ENCODE data around the gene RTP2.
A peak's percentile ranks its signal among the peaks of the same experiment; 100 is the strongest.

RTP2 gene

GRCh38 chr3:187739094-187739560 lies 36.8 kb upstream of the RTP2 start:
- no peak for DNase-seq (ENCODE audit: low spot score)

GRCh38 chr3:187738331-187739093 lies 36.2 kb upstream of the RTP2 start:
- peak; percentile 94 for DNase-seq (ENCODE audit: low spot score)

GRCh38 chr3:187738071-187738330 lies 35.6 kb upstream of the RTP2 start:
- no peak for DNase-seq (ENCODE audit: low spot score)

GRCh38 chr3:187737368-187738070 lies 35.2 kb upstream of the RTP2 start:
- peak; percentile 39 for DNase-seq (ENCODE audit: low spot score)

- no peak for DNase-seq (ENCODE audit: low spot score)
These were observed 34.6 kb upstream of the RTP2 start for GRCh38 chr3:187737006-187737367.

GRCh38 chr3:187736418-187736871 lies 34.1 kb upstream of the RTP2 start:
- no peak for DNase-seq (ENCODE audit: low spot score)

- DNase-seq (ENCODE audit: low spot score), result no peak
These were observed 33.5 kb upstream of the RTP2 start for GRCh38 chr3:187735837-187736236.

GRCh38 chr3:187735383-187735782 lies 33.0 kb upstream of the RTP2 start:
- no peak for DNase-seq (ENCODE audit: low spot score)

GRCh38 chr3:187734841-187735240 lies 32.5 kb upstream of the RTP2 start:
- DNase-seq (ENCODE audit: low spot score), result no peak

- DNase-seq (ENCODE audit: low spot score), result no peak
These were observed 31.0 kb upstream of the RTP2 start for GRCh38 chr3:187733371-187733770.

GRCh38 chr3:187729598-187729997 lies 27.2 kb upstream of the RTP2 start:
- DNase-seq (ENCODE audit: low spot score), result no peak

GRCh38 chr3:187728940-187729583 lies 26.7 kb upstream of the RTP2 start:
- no peak for DNase-seq (ENCODE audit: low spot score)

GRCh38 chr3:187728248-187728647 lies 25.9 kb upstream of the RTP2 start:
- no peak for DNase-seq (ENCODE audit: low spot score)

- no peak for DNase-seq (ENCODE audit: low spot score)
These were observed 24.2 kb upstream of the RTP2 start for GRCh38 chr3:187726564-187726963.

GRCh38 chr3:187725653-187726370 lies 23.5 kb upstream of the RTP2 start:
- DNase-seq (ENCODE audit: low spot score), result no peak

GRCh38 chr3:187725224-187725623 lies 22.9 kb upstream of the RTP2 start:
- no peak for DNase-seq (ENCODE audit: low spot score)

- no peak for DNase-seq (ENCODE audit: low spot score)
These were observed 19.9 kb upstream of the RTP2 start for GRCh38 chr3:187722206-187722612.

- no peak for DNase-seq (ENCODE audit: low spot score)
These were observed 18.7 kb upstream of the RTP2 start for GRCh38 chr3:187721055-187721454.

- DNase-seq (ENCODE audit: low spot score), result no peak
These were observed 17.9 kb upstream of the RTP2 start for GRCh38 chr3:187720337-187720670.

GRCh38 chr3:187719628-187720336 lies 17.4 kb upstream of the RTP2 start:
- DNase-seq (ENCODE audit: low spot score), result no peak

- no peak for DNase-seq (ENCODE audit: low spot score)
These were observed 16.4 kb upstream of the RTP2 start for GRCh38 chr3:187718802-187719201.

GRCh38 chr3:187717572-187717971 lies 15.2 kb upstream of the RTP2 start:
- DNase-seq (ENCODE audit: low spot score), result no peak
